ENCODE results near the gene CMTM1.

CMTM1 gene

DNA sequence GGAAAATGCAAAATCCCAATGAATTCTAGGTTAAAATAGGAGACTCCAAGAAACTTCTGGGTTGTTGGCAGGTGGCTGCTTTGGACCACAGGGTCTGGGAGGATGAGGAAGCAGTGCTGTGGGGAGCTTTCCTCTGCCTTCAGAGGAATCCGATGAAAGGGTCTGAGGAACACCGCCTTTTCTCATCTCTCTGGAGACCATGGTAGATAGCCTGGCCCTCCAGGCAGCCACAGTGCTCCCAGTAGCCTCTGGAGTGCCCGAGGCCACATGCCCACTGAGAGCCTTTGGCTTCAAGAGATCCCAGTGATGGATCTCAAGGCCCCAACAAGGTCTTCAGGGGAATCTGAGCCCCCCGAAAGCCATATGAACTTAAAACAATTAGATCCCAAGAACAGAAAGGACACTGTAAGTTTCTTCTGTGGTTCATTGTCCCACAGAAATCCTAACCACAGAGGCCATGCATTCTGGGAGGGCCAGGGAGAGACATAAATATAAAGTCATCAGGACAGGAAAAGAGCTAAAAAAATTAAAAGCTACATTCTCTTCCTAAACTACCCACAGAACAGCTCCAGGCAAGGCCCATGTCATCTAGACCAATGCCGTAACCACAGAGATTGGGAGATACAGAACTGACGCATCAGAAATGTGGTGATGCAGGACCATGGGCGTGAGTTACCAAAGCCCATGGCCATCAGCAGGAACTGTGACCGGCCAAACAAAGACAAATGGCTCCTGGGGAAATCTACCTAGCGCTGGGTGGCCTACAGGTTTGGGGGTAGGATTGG lies 40.7 kb upstream of the CMTM1 start:
- no peak overlapping the region for H3K4me3 ChIP-seq (ENCODE audit: low read depth, low read length)
- peak; percentile 54 for DNase-seq (ENCODE audit: low read depth, low spot score)
- TF ChIP-seq, protein P1, sequence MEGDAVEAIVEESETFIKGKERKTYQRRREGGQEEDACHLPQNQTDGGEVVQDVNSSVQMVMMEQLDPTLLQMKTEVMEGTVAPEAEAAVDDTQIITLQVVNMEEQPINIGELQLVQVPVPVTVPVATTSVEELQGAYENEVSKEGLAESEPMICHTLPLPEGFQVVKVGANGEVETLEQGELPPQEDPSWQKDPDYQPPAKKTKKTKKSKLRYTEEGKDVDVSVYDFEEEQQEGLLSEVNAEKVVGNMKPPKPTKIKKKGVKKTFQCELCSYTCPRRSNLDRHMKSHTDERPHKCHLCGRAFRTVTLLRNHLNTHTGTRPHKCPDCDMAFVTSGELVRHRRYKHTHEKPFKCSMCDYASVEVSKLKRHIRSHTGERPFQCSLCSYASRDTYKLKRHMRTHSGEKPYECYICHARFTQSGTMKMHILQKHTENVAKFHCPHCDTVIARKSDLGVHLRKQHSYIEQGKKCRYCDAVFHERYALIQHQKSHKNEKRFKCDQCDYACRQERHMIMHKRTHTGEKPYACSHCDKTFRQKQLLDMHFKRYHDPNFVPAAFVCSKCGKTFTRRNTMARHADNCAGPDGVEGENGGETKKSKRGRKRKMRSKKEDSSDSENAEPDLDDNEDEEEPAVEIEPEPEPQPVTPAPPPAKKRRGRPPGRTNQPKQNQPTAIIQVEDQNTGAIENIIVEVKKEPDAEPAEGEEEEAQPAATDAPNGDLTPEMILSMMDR (IDR thresholded peaks at IDR 0.05; ENCODE audit: low read depth, low read length) = no peak
- in situ Hi-C loops (cut with HindIII; ENCODE audit: low sequenced_read_pairs) = no loop called here

DNA sequence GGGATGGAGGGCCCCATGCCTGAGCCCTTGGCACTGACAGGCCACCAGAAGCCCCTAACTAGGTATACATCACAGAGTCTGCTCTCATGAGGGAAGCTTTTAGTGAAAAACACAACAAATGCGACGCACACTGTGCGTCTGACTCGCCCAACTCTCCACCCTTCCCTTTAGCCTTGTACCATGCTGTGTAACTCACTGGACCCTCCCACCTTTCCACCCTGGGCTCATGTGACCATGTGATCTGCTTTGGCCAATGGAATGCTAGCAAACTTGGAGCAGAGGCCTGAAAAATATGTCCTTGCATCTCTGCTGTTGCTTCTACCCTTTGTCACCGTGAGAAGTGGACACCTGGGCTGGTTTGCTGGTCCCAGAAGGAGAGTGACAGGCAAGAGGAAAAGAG lies 37.9 kb upstream of the CMTM1 start:
- no peak for DNase-seq (ENCODE audit: low read depth, low spot score)
- no peak overlapping the region for H3K4me3 ChIP-seq (ENCODE audit: low read depth, low read length)
- in situ Hi-C loops (cut with HindIII; ENCODE audit: low sequenced_read_pairs) = no loop called here
- TF ChIP-seq, protein P1 (IDR thresholded peaks at IDR 0.05; ENCODE audit: low read depth, low read length) = no peak

DNA sequence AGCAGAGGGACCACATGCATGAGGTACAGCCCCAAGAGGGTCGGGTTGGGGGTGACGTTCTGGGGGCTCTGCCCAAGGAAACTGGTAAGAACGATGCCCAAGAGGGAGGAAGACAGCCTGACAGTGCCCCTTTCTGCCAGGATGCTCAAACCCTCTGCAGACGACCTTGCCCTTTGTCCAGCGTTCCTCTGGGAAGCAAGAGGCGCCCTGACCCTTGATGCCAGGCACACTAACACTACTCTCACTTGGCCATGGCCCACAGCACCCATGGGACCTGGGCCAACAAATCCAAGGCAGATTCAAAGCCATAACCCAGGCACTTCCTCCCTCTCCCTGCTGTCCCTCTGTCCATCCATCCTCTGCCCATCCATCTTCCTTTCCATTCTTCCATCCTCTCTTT lies 36.8 kb upstream of the CMTM1 start:
- H3K4me3 ChIP-seq (ENCODE audit: low read depth, low read length) = no peak overlapping the region
- DNase-seq (ENCODE audit: low read depth, low spot score) = no peak
- TF ChIP-seq, protein P1 (IDR thresholded peaks at IDR 0.05; ENCODE audit: low read depth, low read length) = no peak
- in situ Hi-C loops (cut with HindIII; ENCODE audit: low sequenced_read_pairs) = no loop called here

DNA sequence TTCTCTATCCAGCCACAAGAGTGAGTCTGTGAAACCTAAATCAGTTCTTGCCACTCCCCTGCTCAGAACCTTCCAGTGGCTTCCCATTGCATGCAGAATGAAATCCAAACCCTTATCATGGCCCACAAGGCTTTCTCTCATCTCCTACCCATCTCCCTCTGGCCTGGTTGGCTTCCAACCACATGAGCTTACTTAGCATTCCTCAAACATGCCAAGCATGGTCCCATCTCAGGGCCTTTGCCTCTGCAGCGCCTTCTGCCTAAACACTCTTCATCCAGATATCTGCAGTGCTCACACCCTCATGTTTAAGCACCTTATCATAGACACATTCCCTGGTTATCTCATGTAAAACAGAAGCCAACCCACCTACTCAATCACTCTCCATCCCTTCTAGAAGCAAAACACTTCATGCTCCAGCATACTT lies 31.9 kb upstream of the CMTM1 start:
- DNase-seq (ENCODE audit: low read depth, low spot score) = no peak
- in situ Hi-C loops (cut with HindIII; ENCODE audit: low sequenced_read_pairs) = no loop called here
- TF ChIP-seq, protein P1 (IDR thresholded peaks at IDR 0.05; ENCODE audit: low read depth, low read length) = no peak
- no peak overlapping the region for H3K4me3 ChIP-seq (ENCODE audit: low read depth, low read length)

DNA sequence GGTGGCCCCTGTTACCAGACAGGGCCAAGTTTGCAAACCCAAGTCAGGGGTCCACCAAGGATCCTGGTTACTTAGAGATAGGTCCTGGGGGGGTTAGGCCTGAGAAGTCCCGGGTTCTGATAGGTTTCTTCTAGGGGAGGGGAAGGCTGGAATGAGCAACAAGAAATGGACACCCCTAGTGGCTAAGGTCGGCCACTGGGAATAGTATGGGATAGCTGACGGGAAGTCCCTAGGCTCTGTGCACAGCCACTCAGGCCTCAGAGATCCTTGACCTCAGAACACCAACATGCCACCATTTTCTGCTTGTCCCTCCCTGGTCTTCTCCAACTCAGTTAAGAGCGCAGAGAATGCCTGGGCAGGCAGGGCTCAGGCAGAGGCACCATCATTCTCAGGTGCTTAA lies 29.7 kb upstream of the CMTM1 start:
- DNase-seq (ENCODE audit: low read depth, low spot score) = no peak
- TF ChIP-seq, protein P1 (IDR thresholded peaks at IDR 0.05; ENCODE audit: low read depth, low read length) = no peak
- in situ Hi-C loops (cut with HindIII; ENCODE audit: low sequenced_read_pairs) = no loop called here
- H3K4me3 ChIP-seq (ENCODE audit: low read depth, low read length) = no peak overlapping the region

DNA sequence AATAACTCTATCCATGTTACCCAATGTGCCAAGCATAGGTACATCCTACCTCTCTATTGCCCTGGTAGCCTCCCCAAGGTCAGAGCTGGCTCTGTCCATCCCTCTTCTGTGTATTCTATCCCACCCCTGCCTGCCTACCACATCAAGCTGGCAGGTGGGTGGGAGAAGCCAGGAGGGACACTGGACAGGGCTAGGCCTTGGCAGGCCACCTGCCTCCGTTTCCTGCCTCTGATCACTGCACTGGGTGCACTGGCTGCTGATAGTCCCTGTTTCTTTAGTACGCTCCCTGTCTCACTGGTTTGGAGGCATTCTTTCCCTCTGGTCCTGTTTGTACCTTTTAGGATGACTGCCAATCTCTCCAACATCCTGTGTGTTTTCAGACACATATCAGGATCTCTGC lies 29.0 kb upstream of the CMTM1 start:
- in situ Hi-C loops (cut with HindIII; ENCODE audit: low sequenced_read_pairs) = no loop called here
- DNase-seq (ENCODE audit: low read depth, low spot score) = no peak
- TF ChIP-seq, protein P1 (IDR thresholded peaks at IDR 0.05; ENCODE audit: low read depth, low read length) = no peak
- H3K4me3 ChIP-seq (ENCODE audit: low read depth, low read length) = no peak overlapping the region

Data from astrocyte of the spinal cord (primary cell).